ENCODE measurements around the gene ERMN. TPM values are rescaled to one million over a fixed set of nuclear protein-coding genes. Genes with fewer than 3 reads are reported as not detected.

ERMN gene
- total and polyA plus RNA-seq, 12 donors = 0.04 to 0.40 (median 0.13) TPM; not detected in 8

DNA sequence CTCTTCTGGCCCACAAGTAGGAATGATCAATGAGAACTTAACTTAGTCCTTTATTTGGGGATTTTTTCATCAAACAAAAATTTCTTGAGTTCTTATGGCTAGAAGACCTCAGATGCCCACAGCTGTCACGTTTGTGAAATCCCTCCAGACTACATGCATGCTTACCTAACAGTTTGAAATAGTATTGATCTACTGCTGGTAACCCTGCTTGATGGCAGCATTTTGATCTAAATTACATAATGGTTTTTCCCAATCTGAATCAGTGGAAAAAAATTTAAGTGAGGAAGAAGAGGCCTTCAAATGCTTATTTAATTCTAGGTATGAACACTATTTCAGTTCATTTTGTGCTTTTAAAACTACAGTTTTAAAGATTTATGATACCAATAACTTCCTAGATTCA is 13.9 kb downstream of the ERMN start:
- Histone ChIP-seq H3K36me3 (replicated peaks in 1 of 2) (no peaks in the 10 kb centered on the region), H3K27me3 (no peaks in the 10 kb centered on the region), H3K4me1 (replicated peaks in 1 of 2) (no peaks in the 10 kb centered on the region), H3K4me3 (no peak overlapping the region), H3K9me3 (replicated peaks in 1 of 3) (no peaks in the 10 kb centered on the region), H3K27ac (no peak overlapping the region)
- intact Hi-C loops (cut with DNase I) = no loop called here
- WGBS, 4 donors = 52 to 67% (median 54%) methylated on average over 1 of the region's 1 CpG
- DNase-seq = no peak
- TF ChIP-seq POLR2A (IDR thresholded peaks at IDR 0.05) = no peak
- TF ChIP-seq, protein P1, sequence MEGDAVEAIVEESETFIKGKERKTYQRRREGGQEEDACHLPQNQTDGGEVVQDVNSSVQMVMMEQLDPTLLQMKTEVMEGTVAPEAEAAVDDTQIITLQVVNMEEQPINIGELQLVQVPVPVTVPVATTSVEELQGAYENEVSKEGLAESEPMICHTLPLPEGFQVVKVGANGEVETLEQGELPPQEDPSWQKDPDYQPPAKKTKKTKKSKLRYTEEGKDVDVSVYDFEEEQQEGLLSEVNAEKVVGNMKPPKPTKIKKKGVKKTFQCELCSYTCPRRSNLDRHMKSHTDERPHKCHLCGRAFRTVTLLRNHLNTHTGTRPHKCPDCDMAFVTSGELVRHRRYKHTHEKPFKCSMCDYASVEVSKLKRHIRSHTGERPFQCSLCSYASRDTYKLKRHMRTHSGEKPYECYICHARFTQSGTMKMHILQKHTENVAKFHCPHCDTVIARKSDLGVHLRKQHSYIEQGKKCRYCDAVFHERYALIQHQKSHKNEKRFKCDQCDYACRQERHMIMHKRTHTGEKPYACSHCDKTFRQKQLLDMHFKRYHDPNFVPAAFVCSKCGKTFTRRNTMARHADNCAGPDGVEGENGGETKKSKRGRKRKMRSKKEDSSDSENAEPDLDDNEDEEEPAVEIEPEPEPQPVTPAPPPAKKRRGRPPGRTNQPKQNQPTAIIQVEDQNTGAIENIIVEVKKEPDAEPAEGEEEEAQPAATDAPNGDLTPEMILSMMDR (IDR thresholded peaks at IDR 0.05) = no peak

DNA sequence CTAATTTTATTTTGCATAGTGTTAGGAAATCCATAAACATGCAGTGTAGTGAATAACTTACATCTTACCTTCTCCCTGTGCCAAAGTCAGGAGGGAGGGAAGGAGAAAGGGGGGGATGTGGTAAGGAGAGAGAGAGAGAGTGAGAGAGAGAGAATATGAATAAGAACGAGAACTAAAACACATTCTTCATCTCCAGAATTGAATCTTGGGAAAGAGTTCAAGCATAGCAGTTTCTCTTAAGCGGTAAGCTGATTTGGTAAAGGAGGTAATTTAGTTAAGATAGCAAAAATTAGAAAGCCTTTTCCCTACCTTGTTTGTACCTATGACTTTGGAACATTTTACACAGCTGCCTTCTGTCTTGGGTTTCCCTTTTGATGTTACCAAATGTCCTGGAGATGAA is 15.7 kb downstream of the ERMN start:
- no peak for DNase-seq
- Histone ChIP-seq H3K36me3 (replicated peaks in 1 of 2) (no peaks in the 10 kb centered on the region), H3K27me3 (no peaks in the 10 kb centered on the region), H3K27ac (no peak overlapping the region), H3K4me1 (replicated peaks in 1 of 2) (no peaks in the 10 kb centered on the region), H3K9me3 (replicated peaks in 1 of 3) (no peaks in the 10 kb centered on the region), H3K4me3 (no peak overlapping the region)
- TF ChIP-seq POLR2A (IDR thresholded peaks at IDR 0.05) = no peak
- TF ChIP-seq, protein P1 (IDR thresholded peaks at IDR 0.05) = no peak
- 69 to 82% (median 74%) methylated on average over 2 of the region's 2 CpGs for WGBS, 4 donors
- intact Hi-C loops (cut with DNase I) = no loop called here

DNA sequence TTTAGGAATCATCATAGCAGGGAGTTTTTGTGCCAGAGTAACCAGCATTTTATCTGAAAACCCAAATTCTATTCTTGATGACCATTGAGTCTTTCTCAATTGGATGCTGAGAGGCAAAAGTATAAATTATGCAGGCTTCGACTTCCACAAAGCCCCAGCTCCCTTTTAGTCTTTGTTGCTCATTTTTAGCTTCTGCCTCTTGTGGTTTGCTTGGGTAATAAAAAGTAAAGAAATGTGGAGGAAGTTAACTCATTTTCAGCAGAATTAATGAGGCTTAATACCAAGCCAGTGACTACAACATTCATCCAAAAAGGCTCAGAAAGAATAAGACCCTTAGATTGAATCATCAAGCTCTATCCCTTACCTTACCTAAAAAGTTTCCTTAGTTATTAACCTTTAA is 18.6 kb downstream of the ERMN start:
- no peaks in the 10 kb centered on the region for H3K9me3 ChIP-seq (replicated peaks in 1 of 3)
- no peak for TF ChIP-seq POLR2A (IDR thresholded peaks at IDR 0.05)
- TF ChIP-seq, protein P1 (IDR thresholded peaks at IDR 0.05) = no peak
- 35 to 55% (median 52%) methylated on average over 1 of the region's 1 CpG for WGBS, 4 donors
- intact Hi-C loops (cut with DNase I) = no loop called here
- H3K27me3 ChIP-seq = peaks cover 11% of the 10 kb centered on the region
- H3K4me1 ChIP-seq (replicated peaks in 1 of 2) = no peaks in the 10 kb centered on the region
- no peak for DNase-seq
- no peak overlapping the region for H3K27ac ChIP-seq
- no peaks in the 10 kb centered on the region for H3K36me3 ChIP-seq (replicated peaks in 1 of 2)
- H3K4me3 ChIP-seq = no peak overlapping the region

DNA sequence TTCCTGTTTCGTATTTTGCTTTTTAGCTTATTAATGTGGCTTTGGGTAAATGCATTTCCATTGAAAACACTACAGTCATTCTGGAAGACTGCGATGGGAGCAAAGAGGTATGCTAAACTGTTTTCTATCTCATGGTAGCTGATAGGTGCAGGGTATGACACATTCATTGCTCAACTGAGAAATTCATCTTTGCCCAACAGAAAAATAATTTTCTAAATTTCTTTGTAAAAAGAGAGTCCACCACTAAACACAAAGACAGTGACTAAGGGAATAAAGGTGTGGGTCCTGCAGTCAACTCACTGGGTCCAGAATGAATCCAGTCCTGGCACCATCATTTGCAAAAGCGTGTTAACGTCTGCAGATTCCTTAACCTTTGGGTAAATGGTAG is 19.9 kb downstream of the ERMN start:
- H3K27me3 ChIP-seq = peaks cover 11% of the 10 kb centered on the region
- H3K27ac ChIP-seq = no peak overlapping the region
- WGBS, 4 donors = 64 to 76% (median 71%) methylated on average over 4 of the region's 4 CpGs
- intact Hi-C loops (cut with DNase I) = no loop called here
- no peaks in the 10 kb centered on the region for H3K4me1 ChIP-seq (replicated peaks in 1 of 2)
- no peaks in the 10 kb centered on the region for H3K9me3 ChIP-seq (replicated peaks in 1 of 3)
- no peak for DNase-seq
- no peak overlapping the region for H3K4me3 ChIP-seq
- no peak for TF ChIP-seq POLR2A (IDR thresholded peaks at IDR 0.05)
- TF ChIP-seq, protein P1 (IDR thresholded peaks at IDR 0.05) = no peak
- H3K36me3 ChIP-seq (replicated peaks in 1 of 2) = no peaks in the 10 kb centered on the region
